CD4-positive, alpha-beta T cell treated with Interleukin-10 for 1 hour (primary cell): ENCODE measurements around the gene SIGLEC11.
"Not testable (repeated sequence)": the region's sequence is repeated elsewhere in the genome, so short reads cannot be mapped to it uniquely, and the experiment has no call there.

Experiments used
- DNase-seq: peaks from one replicate; pipeline ENCODE4 v3.0.0-alpha.2; 2020

SIGLEC11 gene

DNA sequence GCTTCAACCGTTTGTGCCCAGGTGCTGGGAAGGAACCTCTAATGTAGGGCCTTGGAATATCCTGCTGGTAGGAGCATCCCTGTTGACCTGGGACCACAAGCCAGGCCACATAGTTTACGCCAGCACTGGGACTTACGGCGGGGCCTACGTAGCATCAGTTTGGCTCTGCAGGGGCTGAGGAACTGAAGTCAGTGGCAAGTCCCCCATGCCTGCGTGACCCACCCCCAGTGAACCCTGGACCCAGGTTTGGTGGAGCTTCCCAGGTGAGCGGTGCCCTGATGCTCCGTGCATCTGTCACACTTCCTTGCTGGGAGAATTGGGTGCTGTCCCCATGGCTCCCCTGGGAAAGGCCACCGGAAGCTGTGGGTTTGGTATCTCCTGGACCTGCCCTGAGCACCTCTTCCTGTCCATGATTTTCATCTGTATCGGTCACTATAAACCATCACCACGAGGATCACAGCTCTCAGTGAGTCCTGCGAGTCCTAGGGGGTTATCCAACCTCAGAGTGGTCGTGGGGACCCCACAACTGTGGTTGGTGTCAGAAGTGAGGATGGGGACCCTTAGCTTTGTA lies 9.9 kb downstream of the SIGLEC11 start:
- DNase-seq = no peak

DNA sequence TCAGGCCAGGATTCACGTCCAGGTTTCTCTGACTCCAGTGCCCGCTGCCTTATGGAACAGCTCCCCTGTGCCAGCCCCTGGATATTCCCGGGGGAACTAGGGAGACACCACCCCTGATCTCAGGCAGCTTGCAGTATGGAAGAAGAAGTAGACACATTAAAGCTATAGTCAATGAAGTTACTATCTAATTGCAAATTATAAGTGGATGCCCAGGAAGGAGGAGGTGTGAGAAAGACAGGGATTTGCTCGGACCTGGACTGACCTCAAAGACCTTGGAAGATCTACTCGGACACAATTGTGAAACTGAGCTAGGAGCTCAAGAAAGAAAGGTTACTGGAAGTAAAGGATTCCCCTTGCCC lies 10.4 kb downstream of the SIGLEC11 start:
- DNase-seq = no peak

DNA sequence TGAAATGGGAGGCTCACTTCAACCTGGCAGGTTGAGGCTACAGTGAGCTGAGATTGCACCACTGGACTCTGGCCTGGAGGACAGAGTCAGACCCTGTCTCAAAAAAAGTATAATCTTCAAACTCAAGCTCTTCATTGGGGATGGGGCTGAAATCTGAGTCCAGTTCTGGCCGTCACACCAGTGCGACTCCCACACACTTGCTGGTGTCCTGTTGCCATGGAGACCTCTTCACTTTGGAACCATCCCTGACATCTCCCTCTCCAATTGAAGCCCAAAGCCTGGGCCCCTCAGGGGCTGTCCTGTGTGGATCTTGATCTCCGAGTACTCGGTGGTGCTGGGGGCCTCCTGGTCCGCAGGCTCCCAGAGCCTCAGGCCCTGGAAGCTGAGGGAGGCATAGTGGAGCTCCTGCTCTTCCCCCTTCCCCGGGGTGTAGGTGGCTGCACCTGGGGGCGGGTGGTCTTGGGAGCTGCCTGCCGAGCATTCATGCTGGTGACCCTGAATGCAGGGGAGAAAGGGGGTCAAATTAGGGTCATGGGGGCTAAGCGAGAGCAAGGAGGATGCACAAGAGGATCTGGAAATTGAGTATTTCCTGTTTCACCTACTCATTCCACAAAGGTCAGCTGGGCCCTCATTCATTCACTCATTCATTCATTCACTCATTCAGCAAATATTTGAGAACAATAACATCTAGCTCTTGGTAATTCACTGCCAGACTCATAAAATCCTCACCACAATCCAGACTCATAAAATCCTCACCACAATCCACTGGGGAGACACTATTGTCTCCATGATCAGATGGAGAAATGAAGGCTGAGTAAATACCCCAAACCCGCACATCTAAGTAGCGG lies 11.0 kb downstream of the SIGLEC11 start:
- no peak for DNase-seq

DNA sequence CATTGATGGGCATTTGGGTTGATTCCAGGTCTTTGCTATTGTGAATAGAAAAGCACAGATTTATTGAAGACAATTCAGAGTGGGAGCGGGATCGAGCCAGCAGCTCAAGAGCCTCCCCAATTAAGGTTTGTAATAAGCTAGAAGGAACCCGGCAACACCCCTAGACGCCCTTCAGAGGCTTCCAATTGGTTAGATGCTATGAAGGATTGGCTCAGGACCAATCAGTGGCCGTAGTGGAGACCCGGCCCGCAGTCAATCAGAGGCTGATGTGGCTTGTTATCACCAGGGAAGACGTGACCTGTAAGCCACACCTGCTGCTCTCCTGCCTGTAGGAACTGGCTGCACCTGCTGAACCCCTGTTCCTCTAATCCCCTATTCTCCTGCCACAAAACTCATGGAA lies 14.6 kb downstream of the SIGLEC11 start:
- DNase-seq = no peak

DNA sequence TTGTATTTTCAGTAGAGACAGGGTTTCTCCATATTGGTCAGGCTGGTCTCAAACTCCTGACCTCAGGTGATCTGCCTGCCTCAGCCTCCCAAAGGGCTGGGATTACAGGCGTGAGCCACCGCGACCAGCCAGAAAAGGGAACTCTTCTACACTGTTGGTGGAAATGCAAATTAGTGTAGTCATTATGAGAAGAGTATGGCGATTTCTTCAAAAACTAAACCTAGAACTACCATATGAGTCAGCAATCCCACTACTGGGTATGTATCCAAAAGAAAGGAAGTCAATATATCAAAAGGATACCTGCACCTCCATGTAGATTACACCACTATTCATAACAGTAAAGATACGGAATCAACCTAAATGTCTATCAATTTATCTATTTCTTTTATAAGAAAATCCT lies 16.4 kb downstream of the SIGLEC11 start:
- DNase-seq = not testable (repeated sequence)

DNA sequence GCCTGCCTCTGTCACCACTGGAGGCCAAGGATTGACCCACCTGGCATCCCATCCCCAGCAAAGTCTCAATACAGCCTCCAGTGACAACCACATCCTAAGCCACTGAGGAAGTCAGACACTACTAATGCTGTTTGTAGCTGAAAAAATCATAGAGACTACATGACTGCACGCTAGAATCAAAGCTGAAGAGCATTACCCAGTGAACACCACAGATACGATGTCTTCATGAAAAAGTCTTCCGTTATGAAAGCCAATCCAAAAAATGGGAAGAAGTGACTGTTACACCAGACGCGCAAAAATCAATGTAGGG lies 20.5 kb downstream of the SIGLEC11 start:
- no peak for DNase-seq

DNA sequence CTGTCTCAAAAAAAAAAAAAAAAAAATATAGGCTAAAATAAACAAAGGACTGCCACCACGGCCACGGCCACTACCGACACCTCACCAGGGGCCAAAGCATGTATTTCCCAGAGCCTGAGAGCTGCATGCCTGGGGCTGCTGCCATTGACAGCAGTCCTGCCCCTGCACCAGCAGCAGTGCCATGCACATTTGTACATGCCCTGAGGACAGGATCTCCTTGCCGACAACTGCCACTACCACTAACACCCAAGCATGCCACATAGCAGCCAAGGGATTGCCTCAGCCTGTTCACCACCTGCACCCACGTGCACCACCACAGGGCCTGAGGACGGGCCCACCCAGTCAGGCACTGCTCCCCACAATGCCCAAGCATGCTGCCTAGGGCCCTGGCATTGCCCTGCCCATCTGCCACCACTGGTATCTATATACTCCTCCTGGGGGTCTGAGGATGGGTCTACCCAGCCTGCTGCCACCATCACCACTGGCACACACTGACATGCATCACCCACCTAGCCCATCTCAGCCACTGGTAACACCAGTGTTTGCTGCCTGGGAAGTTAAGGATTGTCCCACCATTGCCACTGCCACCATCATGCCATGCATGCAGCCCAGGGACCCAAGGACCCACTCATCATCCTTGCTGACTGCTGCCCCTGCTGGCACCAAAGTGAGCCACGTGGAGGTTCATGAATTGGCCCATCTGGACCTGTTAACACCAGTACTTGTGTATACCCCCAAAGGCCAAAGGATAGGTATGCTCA lies 21.1 kb downstream of the SIGLEC11 start:
- DNase-seq = no peak

DNA sequence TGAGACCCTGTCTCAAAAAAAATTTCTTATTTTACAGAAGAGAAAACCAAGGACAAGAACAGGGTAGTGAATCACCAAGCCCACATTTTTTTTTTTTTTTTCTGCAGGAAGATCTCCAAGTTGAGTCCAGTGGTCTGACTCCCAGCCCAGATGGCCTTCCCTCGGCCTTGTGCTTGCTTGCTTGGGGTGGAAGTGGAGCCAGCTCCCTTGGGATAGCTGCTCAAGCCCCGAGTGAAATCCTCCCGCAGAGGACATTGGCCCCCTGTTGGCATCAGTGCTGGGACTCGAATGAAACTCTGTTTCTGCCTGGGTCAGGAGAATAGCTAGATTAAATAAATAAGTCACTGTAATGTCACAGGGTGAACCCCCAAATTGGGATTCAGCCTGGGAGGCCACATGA lies 22.3 kb downstream of the SIGLEC11 start:
- no peak for DNase-seq

DNA sequence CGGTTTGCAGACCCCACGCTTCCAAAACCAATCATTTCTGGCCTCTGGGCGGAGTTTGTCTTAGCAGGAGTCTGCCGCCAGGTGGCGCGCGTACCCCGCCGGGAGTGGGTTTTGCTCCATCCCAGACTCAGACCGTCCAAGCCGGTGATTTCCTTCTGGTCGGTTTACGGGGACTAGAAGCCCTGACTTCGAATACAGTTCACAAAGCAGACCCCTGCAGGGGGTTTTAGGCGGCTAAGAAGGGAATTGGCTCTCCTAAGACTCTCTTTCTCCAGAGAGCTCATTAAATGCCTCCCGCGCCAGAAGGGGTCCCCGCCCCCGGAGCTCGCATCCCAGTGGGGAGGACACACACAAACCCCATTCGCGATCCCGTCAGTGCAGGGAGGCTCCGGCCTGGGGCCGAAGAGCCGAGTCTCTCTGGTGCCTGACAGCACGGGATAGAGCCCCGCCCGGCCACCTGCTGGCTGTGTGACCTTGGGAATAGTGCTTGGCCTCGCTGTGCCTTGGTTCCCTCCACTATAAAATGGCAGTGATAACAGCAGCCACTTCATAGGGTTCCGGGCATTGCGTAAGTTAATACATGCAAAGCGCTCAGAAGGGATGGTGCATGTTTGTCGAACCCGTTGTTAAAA lies 23.1 kb downstream of the SIGLEC11 start:
- DNase-seq = peak; percentile 78

DNA sequence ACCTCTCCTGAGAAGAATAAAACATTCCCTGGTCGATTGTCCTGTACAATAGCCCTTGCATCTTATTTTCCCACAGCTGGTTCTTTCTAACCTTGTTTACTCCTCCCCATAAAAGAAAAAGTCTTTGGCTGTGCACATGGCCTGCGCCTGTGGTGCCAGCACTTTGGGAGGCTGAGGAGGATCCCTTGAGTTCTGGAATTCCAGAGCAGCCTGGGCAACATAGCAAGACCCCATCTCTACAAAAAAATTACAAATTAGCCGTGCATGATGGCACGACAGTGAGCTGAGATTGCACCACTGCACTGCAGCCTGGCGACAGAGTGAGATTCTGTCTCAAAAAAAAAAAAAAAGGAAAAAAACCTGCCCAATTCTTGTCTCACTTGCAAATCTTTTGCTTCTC lies 24.4 kb downstream of the SIGLEC11 start:
- DNase-seq = no peak

DNA sequence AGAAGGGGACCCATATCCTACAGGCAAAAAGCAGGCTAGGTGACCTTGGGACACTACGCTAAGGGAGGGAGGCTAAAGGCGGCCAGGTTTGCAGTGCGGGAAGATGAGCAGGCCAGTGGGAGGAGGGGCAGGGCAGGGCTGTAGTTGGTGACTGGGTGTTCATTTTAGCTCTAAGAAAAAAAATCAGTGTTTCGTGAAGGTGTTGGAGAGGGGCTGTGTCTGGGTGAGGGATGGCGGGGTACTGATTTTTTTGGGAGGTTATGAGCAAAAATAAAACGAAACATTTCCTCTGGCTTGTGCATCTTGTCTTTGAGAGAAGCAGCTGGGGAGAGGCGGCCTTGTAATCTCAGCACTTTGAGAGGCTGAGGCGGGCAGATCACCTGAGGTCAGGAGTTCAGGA lies 27.3 kb downstream of the SIGLEC11 start:
- DNase-seq = no peak

DNA sequence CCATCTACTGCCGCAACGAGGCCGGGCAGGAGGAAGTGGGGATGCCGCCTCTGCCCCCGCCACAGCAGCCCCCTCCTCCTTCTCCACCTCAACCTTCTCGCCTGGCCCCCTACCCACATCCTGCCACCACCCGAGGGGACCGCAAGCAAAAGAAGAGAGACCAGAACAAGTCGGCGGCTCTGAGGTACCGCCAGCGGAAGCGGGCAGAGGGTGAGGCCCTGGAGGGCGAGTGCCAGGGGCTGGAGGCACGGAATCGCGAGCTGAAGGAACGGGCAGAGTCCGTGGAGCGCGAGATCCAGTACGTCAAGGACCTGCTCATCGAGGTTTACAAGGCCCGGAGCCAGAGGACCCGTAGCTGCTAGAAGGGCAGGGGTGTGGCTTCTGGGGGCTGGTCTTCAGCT lies 28.2 kb downstream of the SIGLEC11 start:
- peak; percentile 61 for DNase-seq

DNA sequence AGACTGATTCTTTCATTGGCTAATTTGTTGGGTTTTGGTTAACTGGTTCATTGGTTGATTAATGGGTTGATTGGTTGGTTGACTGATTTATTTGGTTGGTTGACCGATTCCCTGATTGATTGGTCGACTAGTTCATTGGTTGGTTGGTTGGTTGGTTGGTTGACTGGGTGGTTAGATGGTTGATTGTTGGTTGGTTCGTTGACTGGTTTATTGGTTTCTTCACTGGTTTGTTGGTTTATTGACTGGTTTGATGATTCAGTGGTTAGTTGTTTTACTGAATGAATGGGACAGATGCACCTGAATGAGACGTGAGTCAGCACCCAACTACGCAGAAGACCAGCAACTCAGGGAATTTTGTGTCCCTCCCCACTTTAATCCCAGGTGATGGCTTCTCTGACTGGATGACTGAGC lies 28.9 kb downstream of the SIGLEC11 start:
- DNase-seq = no peak

DNA sequence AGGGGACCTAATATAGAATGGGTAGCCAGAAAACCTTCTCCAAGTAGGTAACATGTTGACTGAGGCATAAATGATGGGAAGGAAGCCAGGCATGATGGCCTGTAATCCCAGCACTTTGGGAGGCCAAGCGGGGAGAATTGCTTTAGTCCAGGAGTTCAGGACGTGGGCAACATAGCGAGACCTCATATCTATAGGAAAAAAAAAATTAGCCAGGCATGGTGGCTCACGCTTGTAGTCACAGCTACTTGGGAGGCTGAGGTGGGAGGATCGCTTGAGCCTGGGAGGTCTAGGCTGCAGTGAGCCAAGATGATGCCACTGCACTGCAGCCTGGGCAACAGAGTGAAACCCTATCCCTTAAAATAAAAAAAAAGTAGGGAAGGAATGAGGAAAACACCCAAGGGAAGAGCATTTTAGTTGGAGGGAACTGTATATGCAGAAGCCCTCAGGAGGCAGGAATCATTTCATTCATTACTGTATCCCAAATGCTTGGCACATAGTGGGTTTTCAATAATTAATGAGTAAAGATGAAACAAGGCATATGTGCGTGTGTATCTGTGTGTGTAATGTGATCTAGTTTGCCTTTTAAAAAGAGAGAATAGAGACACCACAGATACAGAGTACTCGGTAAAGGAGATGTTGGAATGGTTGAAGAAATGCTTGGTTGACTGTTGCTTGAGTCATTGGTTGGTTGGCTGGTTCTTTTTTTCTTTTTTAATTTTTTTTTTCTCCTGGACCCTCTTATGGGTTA lies 29.5 kb downstream of the SIGLEC11 start:
- no peak for DNase-seq

DNA sequence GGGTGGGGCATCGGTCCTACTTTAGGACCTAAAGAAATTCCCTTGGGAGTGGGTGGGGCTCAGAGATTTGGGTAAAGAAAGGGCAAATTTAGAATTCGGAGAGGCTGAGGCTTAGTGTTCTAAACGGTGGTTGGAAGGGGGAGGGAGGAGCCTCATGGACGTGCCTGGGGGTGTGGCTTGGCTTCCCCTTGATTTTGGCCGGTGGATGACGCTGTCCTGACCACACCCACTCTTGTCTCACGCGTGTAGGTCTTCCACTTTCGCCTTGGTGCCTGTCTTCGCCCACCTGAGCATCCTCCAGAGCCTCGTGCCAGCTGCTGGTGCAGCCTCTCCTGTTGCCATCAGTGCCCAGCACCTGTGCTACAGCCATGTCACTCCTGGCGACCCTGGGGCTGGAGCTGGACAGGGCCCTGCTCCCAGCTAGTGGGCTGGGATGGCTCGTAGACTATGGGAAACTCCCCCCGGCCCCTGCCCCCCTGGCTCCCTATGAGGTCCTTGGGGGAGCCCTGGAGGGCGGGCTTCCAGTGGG lies 30.4 kb downstream of the SIGLEC11 start:
- DNase-seq = peak; percentile 26

DNA sequence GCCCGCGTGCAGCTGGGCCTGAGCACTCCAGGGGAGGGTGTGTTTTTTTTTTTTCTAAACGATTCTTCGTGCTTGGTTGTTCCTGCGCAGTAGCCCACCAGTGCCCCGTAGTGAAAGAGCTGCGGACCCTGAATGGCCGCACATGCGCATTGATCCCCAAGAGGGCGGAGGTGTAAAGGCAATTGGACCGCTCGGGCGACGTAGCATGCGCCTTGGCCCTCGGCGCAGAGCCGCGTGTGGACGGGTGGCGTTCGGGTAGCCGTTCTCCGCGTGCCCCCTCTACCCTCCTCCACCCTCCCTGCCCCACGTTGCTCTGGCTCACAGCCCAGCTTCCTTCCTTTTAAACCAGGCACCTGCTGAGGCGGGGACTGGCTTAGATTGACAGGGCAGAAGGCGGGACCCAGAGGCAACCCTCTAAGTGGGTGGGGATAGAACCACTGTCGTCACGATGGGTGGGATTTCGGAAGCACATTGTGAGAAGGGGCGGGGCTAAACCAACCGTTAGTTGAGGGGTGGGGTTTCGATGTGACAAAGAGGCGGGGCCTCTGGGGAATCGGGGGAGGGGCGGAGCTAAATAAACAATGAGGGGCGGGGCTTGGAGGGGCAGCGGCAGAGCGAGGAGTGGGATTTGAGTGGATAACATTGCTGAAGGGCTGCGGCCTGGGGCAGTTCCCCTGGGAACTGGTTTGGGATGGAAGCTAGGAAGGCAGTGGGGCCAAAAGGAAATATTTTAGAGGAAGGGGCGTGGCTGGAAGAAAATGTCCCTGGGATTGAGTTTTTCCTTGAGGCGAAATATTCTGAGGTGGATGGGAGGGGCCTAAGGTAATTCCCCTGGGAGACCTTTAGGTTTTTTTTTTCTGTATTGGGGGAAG lies 31.1 kb downstream of the SIGLEC11 start:
- peak; percentile 97 for DNase-seq

DNA sequence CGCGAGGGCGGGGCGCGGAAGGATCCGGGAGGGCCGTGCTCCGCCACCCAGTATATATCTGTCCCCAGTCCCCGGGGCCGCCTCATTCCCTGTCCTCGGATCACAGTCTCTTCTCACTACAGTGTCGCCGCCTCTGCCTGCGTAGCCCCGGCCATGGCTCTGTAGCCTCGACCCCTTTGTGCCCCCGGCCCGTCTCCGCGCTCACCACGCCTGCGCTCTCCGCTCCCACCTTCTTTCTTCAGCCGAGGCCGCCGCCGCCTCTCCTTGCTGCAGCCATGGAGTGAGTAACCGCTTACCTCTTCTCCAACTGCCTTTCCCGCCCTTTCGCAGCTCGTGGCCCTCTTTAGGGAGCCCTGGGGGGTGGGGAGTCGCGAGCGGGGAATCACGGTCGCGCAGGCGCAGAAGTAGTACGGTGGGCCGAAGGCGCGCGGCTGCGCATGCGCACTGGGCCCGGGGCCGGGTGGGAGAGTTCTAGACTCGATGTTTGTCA lies 31.8 kb downstream of the SIGLEC11 start, which contains the start of the genes ATF5 and NUP62:
Gene ATF5, plus strand, starts transcription at position 85 of the 490 bp plus-strand sequence. CDS start 1,646 bp downstream, outside the sequence.
Gene NUP62, minus strand, starts transcription at position 384 of the 490 bp plus-strand sequence. CDS start 19,697 bp downstream, outside the sequence.
- DNase-seq = peak; percentile 91

DNA sequence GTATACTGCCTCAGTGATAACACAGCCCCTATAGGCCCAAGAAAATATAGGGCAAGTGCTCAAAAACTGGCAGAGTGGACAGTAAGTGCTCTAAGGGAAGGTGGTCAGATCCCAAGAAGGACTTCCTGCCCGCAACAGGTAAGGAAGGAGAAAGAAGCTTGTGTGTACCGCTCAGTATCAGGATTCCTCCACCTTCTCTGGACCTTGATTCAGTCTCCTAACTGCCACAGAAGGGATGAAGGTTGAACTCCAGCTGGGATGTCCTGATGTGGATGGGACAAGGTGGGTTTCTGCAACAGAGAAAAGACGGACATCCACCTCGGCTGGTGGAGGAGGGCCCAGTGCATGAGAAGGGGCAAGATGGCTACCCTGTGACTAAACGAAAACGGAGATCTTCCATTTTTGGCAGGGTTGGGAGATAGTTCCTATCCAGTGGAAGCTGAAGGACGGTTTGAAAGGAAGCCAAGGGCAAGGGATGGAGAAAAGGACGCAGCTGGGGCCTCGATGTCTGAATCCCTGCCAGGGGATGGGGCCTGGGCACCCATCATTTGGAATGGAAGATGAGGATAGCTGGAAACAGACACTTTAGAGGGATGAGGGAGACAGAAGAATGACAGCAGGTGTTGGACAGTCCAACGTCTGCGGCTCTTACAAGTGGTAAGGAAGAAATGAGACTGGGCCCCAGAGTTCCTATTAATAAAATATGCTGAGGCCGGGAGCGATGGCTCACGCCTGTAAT lies 33.3 kb downstream of the SIGLEC11 start:
- no peak for DNase-seq

DNA sequence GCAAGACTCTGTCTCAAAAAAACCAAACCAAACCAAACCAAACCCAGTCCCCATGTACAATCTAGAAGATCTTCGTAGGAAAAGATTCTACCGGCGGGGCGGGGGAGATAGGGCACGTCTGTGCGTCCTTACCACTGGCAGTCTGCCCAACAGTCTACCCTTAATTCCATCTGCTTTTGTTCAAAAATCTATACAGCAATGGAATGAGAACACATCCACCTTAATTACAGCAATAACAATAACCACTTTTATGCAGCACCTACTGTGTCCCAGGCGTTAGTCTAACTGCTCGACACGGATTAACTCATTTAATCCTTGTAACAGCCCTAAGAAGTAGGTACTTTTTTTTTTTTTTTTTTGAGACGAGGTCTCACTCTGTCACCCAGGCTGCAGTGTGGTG lies 34.5 kb downstream of the SIGLEC11 start:
- no peak for DNase-seq

DNA sequence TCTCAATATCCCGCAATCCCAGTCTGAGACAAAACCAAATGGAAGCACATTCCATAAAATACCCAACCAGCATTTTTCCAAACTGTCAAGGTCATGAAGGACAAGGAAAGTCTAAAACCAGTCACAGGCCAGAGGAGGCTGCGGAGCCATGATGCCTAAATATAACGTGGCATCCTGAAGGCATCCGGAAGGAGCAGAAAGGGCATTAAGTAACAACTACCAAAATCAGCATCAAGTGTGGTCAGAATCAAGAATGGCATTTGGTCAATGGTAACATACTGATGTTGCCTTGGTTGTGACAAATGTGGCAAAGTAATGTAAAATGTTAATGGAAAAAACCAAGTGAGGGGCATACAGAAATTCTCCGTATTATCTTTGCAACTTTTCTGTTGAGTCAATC lies 35.5 kb downstream of the SIGLEC11 start:
- DNase-seq = no peak

DNA sequence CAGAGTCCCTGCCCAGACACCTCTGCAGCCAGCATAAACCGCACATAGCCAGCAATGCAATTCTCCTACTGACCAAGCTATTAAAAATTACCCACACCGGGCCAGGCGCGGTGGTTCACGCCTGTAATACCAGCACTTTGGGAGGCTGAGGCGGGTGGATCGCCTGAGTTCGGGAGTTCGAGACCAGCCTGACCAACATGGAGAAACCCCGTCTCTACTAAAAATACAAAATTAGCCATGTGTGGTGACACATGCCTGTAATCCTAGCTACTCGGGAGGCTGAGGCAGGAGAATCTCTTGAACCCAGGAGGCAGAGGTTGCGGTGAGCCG lies 36.1 kb downstream of the SIGLEC11 start:
- DNase-seq = not testable (repeated sequence)
